ENCODE measurements around the gene PACS1.

- TF ChIP-seq CTCF (IDR thresholded peaks at IDR 0.05) (no peak), EP300 (IDR thresholded peaks at IDR 0.05) (no peak)
These were observed 20.2 kb downstream of the PACS1 start for GRCh38 chr11:66090288-66090687.

Measured in ovary (tissue), 3 donors.